Measurements from ENCODE around the gene SIDT1. TPM values are rescaled to one million over a fixed set of nuclear protein-coding genes. Genes with fewer than 3 reads are reported as not detected.

SIDT1 gene
- total RNA-seq, 1 experiment from 2014 or later: 0.22 TPM

DNA sequence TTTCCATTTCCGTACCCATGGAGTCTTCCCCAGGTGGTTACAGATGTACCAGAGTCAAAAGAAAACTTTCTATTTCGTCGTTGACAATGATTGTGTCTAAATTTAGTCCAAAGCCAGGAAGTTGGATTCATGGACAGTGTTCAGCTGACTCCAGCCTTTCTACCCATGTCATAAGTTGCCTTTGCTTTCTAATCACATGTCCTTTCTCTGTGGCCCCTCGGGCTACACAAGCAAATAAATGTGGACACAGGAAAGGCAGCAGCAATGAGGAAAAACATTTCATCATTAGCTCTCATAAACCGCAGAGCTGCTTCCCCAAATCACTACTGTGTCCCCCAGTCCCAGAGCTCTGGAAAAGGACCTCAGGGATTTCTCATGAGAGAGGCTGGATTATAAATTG lies 82.0 kb downstream of the SIDT1 start:
- Mint-ChIP-seq H3K4me1 (no peaks in the 10 kb centered on the region), H3K4me3 (no peak overlapping the region), H3K36me3 (no peaks in the 10 kb centered on the region), H3K27me3 (ENCODE audit: low read depth) (no peaks in the 10 kb centered on the region), H3K27ac (no peak overlapping the region), H3K9me3 (no peaks in the 10 kb centered on the region)
- CTCF ChIA-PET: no interaction called here
- TF ChIP-seq, protein P1, sequence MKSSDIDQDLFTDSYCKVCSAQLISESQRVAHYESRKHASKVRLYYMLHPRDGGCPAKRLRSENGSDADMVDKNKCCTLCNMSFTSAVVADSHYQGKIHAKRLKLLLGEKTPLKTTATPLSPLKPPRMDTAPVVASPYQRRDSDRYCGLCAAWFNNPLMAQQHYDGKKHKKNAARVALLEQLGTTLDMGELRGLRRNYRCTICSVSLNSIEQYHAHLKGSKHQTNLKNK (CRISPR knock-in tag; IDR thresholded peaks at IDR 0.05): no peak
- TF ChIP-seq SMAD4 (CRISPR knock-in tag; IDR thresholded peaks at IDR 0.05) (no peak), PRRX2 (CRISPR knock-in tag; IDR thresholded peaks at IDR 0.05) (no peak), FOXJ3 (CRISPR knock-in tag; IDR thresholded peaks at IDR 0.05; ENCODE audit: borderline replicate concordance) (no peak)
- TF ChIP-seq, protein P2, sequence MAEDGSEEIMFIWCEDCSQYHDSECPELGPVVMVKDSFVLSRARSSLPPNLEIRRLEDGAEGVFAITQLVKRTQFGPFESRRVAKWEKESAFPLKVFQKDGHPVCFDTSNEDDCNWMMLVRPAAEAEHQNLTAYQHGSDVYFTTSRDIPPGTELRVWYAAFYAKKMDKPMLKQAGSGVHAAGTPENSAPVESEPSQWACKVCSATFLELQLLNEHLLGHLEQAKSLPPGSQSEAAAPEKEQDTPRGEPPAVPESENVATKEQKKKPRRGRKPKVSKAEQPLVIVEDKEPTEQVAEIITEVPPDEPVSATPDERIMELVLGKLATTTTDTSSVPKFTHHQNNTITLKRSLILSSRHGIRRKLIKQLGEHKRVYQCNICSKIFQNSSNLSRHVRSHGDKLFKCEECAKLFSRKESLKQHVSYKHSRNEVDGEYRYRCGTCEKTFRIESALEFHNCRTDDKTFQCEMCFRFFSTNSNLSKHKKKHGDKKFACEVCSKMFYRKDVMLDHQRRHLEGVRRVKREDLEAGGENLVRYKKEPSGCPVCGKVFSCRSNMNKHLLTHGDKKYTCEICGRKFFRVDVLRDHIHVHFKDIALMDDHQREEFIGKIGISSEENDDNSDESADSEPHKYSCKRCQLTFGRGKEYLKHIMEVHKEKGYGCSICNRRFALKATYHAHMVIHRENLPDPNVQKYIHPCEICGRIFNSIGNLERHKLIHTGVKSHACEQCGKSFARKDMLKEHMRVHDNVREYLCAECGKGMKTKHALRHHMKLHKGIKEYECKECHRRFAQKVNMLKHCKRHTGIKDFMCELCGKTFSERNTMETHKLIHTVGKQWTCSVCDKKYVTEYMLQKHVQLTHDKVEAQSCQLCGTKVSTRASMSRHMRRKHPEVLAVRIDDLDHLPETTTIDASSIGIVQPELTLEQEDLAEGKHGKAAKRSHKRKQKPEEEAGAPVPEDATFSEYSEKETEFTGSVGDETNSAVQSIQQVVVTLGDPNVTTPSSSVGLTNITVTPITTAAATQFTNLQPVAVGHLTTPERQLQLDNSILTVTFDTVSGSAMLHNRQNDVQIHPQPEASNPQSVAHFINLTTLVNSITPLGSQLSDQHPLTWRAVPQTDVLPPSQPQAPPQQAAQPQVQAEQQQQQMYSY (CRISPR knock-in tag; IDR thresholded peaks at IDR 0.05): no peak
- TF ChIP-seq, protein P3, sequence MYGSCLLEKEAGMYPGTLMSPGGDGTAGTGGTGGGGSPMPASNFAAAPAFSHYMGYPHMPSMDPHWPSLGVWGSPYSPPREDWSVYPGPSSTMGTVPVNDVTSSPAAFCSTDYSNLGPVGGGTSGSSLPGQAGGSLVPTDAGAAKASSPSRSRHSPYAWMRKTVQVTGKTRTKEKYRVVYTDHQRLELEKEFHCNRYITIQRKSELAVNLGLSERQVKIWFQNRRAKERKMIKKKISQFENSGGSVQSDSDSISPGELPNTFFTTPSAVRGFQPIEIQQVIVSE (CRISPR knock-in tag; IDR thresholded peaks at IDR 0.05; ENCODE audit: borderline replicate concordance): no peak
- no peak for ATAC-seq
- POLR2A ChIA-PET: no interaction called here
- DNase-seq (ENCODE audit: low spot score): no peak

DNA sequence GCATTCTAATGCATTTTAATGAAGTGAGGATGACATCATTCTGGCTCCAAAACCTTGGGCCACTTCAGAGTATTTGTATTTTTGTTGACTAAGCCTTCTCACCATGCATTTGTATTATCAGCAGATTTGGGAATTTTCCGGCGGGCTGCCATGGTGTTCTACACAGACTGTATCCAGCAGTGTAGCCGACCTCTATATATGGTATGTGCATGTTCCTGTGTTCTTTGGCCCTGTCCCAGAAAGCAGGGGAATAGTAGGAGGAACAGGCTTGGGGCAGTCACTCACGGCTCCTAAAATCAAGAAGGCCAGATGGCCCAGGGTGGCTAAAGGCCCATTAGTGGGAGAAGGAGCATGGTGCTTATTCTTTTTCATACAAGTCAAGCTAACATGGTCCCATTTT lies 83.6 kb downstream of the SIDT1 start:
- CTCF ChIA-PET: no interaction called here
- DNase-seq (ENCODE audit: low spot score): no peak
- no peaks in the 10 kb centered on the region for H3K9me3 Mint-ChIP-seq
- H3K36me3 Mint-ChIP-seq: no peaks in the 10 kb centered on the region
- no peaks in the 10 kb centered on the region for H3K27me3 Mint-ChIP-seq (ENCODE audit: low read depth)
- no peak overlapping the region for H3K4me3 Mint-ChIP-seq
- H3K27ac Mint-ChIP-seq: no peak overlapping the region
- TF ChIP-seq FOXK1 (CRISPR knock-in tag; IDR thresholded peaks at IDR 0.05) (no peak), ZNF138 (CRISPR knock-in tag; conservative IDR thresholded peaks at IDR 0.05) (no peak), FOXJ3 (CRISPR knock-in tag; IDR thresholded peaks at IDR 0.05; ENCODE audit: borderline replicate concordance) (no peak)
- POLR2A ChIA-PET: no interaction called here
- no peaks in the 10 kb centered on the region for H3K4me1 Mint-ChIP-seq
- no peak for ATAC-seq

DNA sequence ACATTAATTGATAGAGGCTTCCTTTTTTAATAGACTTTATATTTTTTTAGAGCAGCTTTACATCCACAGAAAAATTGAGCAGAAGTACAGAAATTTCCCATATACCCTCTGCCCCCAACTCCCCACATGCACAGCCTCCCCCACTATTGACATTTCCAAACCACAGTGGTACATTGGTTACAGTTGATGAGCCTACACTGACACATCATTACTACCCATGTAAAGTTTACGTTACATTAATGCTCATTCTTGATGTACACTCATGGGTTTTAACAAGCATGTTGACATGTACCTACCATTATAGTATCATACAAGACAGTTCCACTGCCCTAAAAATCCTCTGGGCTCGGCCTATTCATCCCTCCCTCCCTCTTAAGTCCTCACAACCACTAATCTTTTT lies 85.4 kb downstream of the SIDT1 start:
- H3K27me3 Mint-ChIP-seq (ENCODE audit: low read depth): no peaks in the 10 kb centered on the region
- ChIA-PET POLR2A (no interaction called here), CTCF (no interaction called here)
- no peaks in the 10 kb centered on the region for H3K36me3 Mint-ChIP-seq
- no peaks in the 10 kb centered on the region for H3K9me3 Mint-ChIP-seq
- no peak overlapping the region for H3K4me3 Mint-ChIP-seq
- no peak overlapping the region for H3K27ac Mint-ChIP-seq
- ATAC-seq (no peak), DNase-seq (ENCODE audit: low spot score) (no peak)
- no peaks in the 10 kb centered on the region for H3K4me1 Mint-ChIP-seq
- TF ChIP-seq TEAD1 (CRISPR knock-in tag; IDR thresholded peaks at IDR 0.05) (no peak), SOX15 (CRISPR knock-in tag; IDR thresholded peaks at IDR 0.05) (no peak), EMX1 (CRISPR knock-in tag; IDR thresholded peaks at IDR 0.05) (no peak), NFATC4 (CRISPR knock-in tag; IDR thresholded peaks at IDR 0.05) (no peak), ZNF423 (CRISPR knock-in tag; IDR thresholded peaks at IDR 0.05) (no peak), ZNF263 (CRISPR knock-in tag; IDR thresholded peaks at IDR 0.05; ENCODE audit: low read depth) (no peak), OVOL2 (CRISPR knock-in tag; IDR thresholded peaks at IDR 0.05; ENCODE audit: borderline replicate concordance) (no peak)
- TF ChIP-seq, protein P4, sequence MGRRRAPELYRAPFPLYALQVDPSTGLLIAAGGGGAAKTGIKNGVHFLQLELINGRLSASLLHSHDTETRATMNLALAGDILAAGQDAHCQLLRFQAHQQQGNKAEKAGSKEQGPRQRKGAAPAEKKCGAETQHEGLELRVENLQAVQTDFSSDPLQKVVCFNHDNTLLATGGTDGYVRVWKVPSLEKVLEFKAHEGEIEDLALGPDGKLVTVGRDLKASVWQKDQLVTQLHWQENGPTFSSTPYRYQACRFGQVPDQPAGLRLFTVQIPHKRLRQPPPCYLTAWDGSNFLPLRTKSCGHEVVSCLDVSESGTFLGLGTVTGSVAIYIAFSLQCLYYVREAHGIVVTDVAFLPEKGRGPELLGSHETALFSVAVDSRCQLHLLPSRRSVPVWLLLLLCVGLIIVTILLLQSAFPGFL (CRISPR knock-in tag; IDR thresholded peaks at IDR 0.05; ENCODE audit: borderline replicate concordance): no peak
- TF ChIP-seq, protein P2 (CRISPR knock-in tag; IDR thresholded peaks at IDR 0.05): no peak
- TF ChIP-seq, protein P5, sequence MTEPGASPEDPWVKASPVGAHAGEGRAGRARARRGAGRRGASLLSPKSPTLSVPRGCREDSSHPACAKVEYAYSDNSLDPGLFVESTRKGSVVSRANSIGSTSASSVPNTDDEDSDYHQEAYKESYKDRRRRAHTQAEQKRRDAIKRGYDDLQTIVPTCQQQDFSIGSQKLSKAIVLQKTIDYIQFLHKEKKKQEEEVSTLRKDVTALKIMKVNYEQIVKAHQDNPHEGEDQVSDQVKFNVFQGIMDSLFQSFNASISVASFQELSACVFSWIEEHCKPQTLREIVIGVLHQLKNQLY (CRISPR knock-in tag; IDR thresholded peaks at IDR 0.05): no peak
- TF ChIP-seq, protein P6, sequence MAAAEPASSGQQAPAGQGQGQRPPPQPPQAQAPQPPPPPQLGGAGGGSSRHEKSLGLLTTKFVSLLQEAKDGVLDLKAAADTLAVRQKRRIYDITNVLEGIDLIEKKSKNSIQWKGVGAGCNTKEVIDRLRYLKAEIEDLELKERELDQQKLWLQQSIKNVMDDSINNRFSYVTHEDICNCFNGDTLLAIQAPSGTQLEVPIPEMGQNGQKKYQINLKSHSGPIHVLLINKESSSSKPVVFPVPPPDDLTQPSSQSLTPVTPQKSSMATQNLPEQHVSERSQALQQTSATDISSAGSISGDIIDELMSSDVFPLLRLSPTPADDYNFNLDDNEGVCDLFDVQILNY (CRISPR knock-in tag; IDR thresholded peaks at IDR 0.05): no peak
